ENCODE data around the gene XPA.

GRCh38 chr9:97703437-97704344, 6.6 kb upstream of the XPA start:
- TF ChIP-seq, protein P1, sequence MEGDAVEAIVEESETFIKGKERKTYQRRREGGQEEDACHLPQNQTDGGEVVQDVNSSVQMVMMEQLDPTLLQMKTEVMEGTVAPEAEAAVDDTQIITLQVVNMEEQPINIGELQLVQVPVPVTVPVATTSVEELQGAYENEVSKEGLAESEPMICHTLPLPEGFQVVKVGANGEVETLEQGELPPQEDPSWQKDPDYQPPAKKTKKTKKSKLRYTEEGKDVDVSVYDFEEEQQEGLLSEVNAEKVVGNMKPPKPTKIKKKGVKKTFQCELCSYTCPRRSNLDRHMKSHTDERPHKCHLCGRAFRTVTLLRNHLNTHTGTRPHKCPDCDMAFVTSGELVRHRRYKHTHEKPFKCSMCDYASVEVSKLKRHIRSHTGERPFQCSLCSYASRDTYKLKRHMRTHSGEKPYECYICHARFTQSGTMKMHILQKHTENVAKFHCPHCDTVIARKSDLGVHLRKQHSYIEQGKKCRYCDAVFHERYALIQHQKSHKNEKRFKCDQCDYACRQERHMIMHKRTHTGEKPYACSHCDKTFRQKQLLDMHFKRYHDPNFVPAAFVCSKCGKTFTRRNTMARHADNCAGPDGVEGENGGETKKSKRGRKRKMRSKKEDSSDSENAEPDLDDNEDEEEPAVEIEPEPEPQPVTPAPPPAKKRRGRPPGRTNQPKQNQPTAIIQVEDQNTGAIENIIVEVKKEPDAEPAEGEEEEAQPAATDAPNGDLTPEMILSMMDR (IDR thresholded peaks at IDR 0.05), result no peak
- TF ChIP-seq POLR2A (IDR thresholded peaks at IDR 0.05), result peak in 1 of 3 donors; percentile 16
